Neural crest cell (in vitro differentiated cells): ENCODE measurements around the gene ATG14. TPM values are rescaled to one million over a fixed set of nuclear protein-coding genes. Genes with fewer than 3 reads are reported as not detected.

Experiments
- DNase-seq: peaks from one replicate; pipeline ENCODE4 v3.0.0; 2021; ENCODE audit warnings: low read depth, mixed read lengths, low spot score
- H3K27ac Mint-ChIP-seq: one replicate; pipeline ENCODE4 v1.8.0; 2021; ENCODE audit warnings: mild to moderate bottlenecking, mixed read lengths; ENCODE audit not compliant: unreplicated experiment
- H3K27me3 Mint-ChIP-seq: 2 replicates; pipeline ENCODE4 v1.8.0; 2021; ENCODE audit warnings: low read depth, mild to moderate bottlenecking, mixed read lengths
- H3K36me3 Mint-ChIP-seq: 2 replicates; pipeline ENCODE4 v1.8.0; 2021; ENCODE audit warnings: low read depth, mild to moderate bottlenecking, mixed read lengths
- H3K4me1 Mint-ChIP-seq: 2 replicates; pipeline ENCODE4 v1.8.0; 2021; ENCODE audit warnings: mixed read lengths
- H3K4me3 Mint-ChIP-seq: one replicate; pipeline ENCODE4 v1.8.0; 2021; ENCODE audit warnings: mild to moderate bottlenecking, mixed read lengths
- H3K9me3 Mint-ChIP-seq: 2 replicates; pipeline ENCODE4 v1.8.0; 2021; ENCODE audit warnings: mixed read lengths
- CTCF ChIP-seq: fragments of 200-600 bp; sonication (generic); conservative IDR thresholded peaks from 2 replicates; pipeline ENCODE4 v1.5.0; 2021; ENCODE audit warnings: antibody characterized with exemption, mild to moderate bottlenecking
- total RNA-seq: library from RNA; stranded (reverse); gene quantifications from 2 replicates; pipeline ENCODE4 v1.2.1, GENCODE V29; 2021

Gene ATG14
- total RNA-seq, 1 donor from 2014 or later: 8.9 TPM

GRCh38 chr14:55451950-55452349, 40.3 kb upstream of the ATG14 start:
- no peak for TF ChIP-seq CTCF
- peaks cover 13% of the 10 kb centered on the region for H3K4me1 Mint-ChIP-seq
- DNase-seq: no peak
- no peaks in the 10 kb centered on the region for H3K9me3 Mint-ChIP-seq
- peaks cover 3% of the 10 kb centered on the region for H3K27me3 Mint-ChIP-seq
- H3K4me3 Mint-ChIP-seq: no peak overlapping the region
- no peak overlapping the region for H3K27ac Mint-ChIP-seq
- H3K36me3 Mint-ChIP-seq: peaks cover 2% of the 10 kb centered on the region

- H3K36me3 Mint-ChIP-seq: peaks cover 2% of the 10 kb centered on the region
- H3K27ac Mint-ChIP-seq: no peak overlapping the region
- no peak for TF ChIP-seq CTCF
- H3K4me1 Mint-ChIP-seq: peaks cover 13% of the 10 kb centered on the region
- no peak overlapping the region for H3K4me3 Mint-ChIP-seq
- H3K9me3 Mint-ChIP-seq: no peaks in the 10 kb centered on the region
- DNase-seq: no peak
- peaks cover 3% of the 10 kb centered on the region for H3K27me3 Mint-ChIP-seq
These were observed 39.8 kb upstream of the ATG14 start for GRCh38 chr14:55451398-55451797.

- peaks cover 13% of the 10 kb centered on the region for H3K4me1 Mint-ChIP-seq
- no peak overlapping the region for H3K27ac Mint-ChIP-seq
- H3K36me3 Mint-ChIP-seq: peaks cover 2% of the 10 kb centered on the region
These were observed 39.4 kb upstream of the ATG14 start for GRCh38 chr14:55450987-55451386.

GRCh38 chr14:55450539-55450938, 38.9 kb upstream of the ATG14 start:
- Mint-ChIP-seq H3K4me1 (peaks cover 13% of the 10 kb centered on the region), H3K9me3 (no peaks in the 10 kb centered on the region), H3K36me3 (peaks cover 2% of the 10 kb centered on the region), H3K4me3 (no peak overlapping the region), H3K27ac (no peak overlapping the region), H3K27me3 (peaks cover 3% of the 10 kb centered on the region)
- TF ChIP-seq CTCF: no peak
- DNase-seq: no peak

More at GRCh38 chr14:55450987-55451386, 39.4 kb upstream of the ATG14 start:
- no peaks in the 10 kb centered on the region for H3K9me3 Mint-ChIP-seq
- H3K4me3 Mint-ChIP-seq: no peak overlapping the region
- DNase-seq: no peak
- H3K27me3 Mint-ChIP-seq: peaks cover 3% of the 10 kb centered on the region
- TF ChIP-seq CTCF: no peak

GRCh38 chr14:55450124-55450523, 38.5 kb upstream of the ATG14 start:
- Mint-ChIP-seq H3K27ac (no peak overlapping the region), H3K27me3 (peaks cover 3% of the 10 kb centered on the region), H3K9me3 (no peaks in the 10 kb centered on the region), H3K36me3 (peaks cover 2% of the 10 kb centered on the region), H3K4me1 (peaks cover 13% of the 10 kb centered on the region), H3K4me3 (no peak overlapping the region)
- no peak for TF ChIP-seq CTCF
- DNase-seq: no peak

- H3K36me3 Mint-ChIP-seq: no peaks in the 10 kb centered on the region
- H3K4me1 Mint-ChIP-seq: peaks cover 5% of the 10 kb centered on the region
- H3K27ac Mint-ChIP-seq: no peak overlapping the region
- no peaks in the 10 kb centered on the region for H3K9me3 Mint-ChIP-seq
- H3K27me3 Mint-ChIP-seq: peaks cover 3% of the 10 kb centered on the region
- H3K4me3 Mint-ChIP-seq: no peak overlapping the region
- no peak for DNase-seq
- no peak for TF ChIP-seq CTCF
These were observed 37.5 kb upstream of the ATG14 start for GRCh38 chr14:55449116-55449515.
